Endothelial cell (in vitro differentiated cells): ENCODE measurements around the gene EPG5. TPM values are rescaled to one million over a fixed set of nuclear protein-coding genes. Genes with fewer than 3 reads are reported as not detected.

Experiments
- DNase-seq: peaks from one replicate; pipeline ENCODE4 v3.0.0; 2021; ENCODE audit warnings: low spot score
- H3K27ac Mint-ChIP-seq: one replicate; pipeline ENCODE4 v1.8.0; 2021; ENCODE audit warnings: mixed read lengths, inconsistent platforms; ENCODE audit not compliant: unreplicated experiment
- H3K27me3 Mint-ChIP-seq: one replicate; pipeline ENCODE4 v1.8.0; 2021; ENCODE audit warnings: mild to moderate bottlenecking, moderate library complexity, mixed read lengths, inconsistent platforms; ENCODE audit not compliant: unreplicated experiment
- H3K36me3 Mint-ChIP-seq: one replicate; pipeline ENCODE4 v1.8.0; 2021; ENCODE audit warnings: mild to moderate bottlenecking, low read depth, mixed read lengths, inconsistent platforms; ENCODE audit not compliant: unreplicated experiment
- H3K4me1 Mint-ChIP-seq: one replicate; pipeline ENCODE4 v1.8.0; 2021; ENCODE audit warnings: mild to moderate bottlenecking, mixed read lengths, inconsistent platforms; ENCODE audit not compliant: unreplicated experiment
- H3K4me3 Mint-ChIP-seq: one replicate; pipeline ENCODE4 v1.8.0; 2021; ENCODE audit warnings: mild to moderate bottlenecking, mixed read lengths, inconsistent platforms; ENCODE audit not compliant: unreplicated experiment
- H3K9me3 Mint-ChIP-seq: one replicate; pipeline ENCODE4 v1.8.0; 2021; ENCODE audit warnings: mixed read lengths, inconsistent platforms; ENCODE audit not compliant: unreplicated experiment
- total RNA-seq: library from RNA; stranded (reverse); fragmentation: NEBNext Ultra II Directional; extraction: Animal tissue kit (Norgen Biotek cat#: 25700); gene quantifications from one replicate; pipeline ENCODE4 v1.2.1, GENCODE V29; 2021; ENCODE audit not compliant: unreplicated experiment
- TF ChIP-seq, protein P1 (sequence below): fragments of 200-600 bp; sonication (generic); IDR thresholded peaks from one replicate; pipeline ENCODE4 v1.5.0; 2021; ENCODE audit warnings: antibody characterized with exemption; ENCODE audit not compliant: unreplicated experiment

Gene EPG5
- total RNA-seq, 1 donor from 2014 or later = 26.1 TPM

DNA sequence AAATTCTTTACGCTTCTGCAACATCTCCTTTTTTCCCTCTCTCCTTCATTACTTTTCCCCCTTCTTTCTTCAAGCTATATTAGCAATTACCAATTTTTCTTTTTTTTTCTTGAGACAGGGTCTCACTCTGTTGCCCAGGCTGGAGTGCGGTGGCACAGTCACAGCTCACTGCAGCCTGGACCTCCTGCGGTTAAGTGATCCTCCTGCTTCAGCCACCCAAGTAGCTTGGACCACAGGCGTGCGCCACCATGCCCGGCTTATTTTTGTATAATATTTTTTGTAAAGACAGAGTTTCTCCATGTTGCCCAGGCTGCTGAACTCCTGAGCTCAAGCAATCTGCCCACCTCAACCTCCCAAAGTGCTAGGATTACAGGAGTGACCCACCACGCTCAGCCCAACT, 70.7 kb downstream of the EPG5 start:
- Mint-ChIP-seq H3K4me1 (peaks cover 8% of the 10 kb centered on the region), H3K36me3 (peaks cover 22% of the 10 kb centered on the region)
- TF ChIP-seq, protein P1, sequence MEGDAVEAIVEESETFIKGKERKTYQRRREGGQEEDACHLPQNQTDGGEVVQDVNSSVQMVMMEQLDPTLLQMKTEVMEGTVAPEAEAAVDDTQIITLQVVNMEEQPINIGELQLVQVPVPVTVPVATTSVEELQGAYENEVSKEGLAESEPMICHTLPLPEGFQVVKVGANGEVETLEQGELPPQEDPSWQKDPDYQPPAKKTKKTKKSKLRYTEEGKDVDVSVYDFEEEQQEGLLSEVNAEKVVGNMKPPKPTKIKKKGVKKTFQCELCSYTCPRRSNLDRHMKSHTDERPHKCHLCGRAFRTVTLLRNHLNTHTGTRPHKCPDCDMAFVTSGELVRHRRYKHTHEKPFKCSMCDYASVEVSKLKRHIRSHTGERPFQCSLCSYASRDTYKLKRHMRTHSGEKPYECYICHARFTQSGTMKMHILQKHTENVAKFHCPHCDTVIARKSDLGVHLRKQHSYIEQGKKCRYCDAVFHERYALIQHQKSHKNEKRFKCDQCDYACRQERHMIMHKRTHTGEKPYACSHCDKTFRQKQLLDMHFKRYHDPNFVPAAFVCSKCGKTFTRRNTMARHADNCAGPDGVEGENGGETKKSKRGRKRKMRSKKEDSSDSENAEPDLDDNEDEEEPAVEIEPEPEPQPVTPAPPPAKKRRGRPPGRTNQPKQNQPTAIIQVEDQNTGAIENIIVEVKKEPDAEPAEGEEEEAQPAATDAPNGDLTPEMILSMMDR = no peak

DNA sequence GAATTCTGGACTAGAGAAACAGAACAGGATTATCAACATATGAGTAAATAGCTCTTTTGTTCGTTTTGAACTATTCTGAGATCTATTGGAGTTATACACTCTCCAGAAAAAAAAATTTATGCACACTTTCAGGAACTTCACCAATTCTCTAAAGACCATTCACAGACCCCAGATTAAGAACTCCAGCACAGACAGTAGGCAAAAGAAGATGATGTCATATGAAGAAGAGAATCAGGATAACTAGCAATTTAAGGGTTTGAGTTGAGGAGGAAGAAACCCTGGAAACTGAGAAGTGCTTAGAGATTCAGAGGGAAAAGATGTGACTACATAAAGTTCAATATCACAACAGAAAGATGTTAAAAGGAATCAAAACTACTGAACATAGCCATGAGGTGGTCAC, 71.8 kb downstream of the EPG5 start:
- Mint-ChIP-seq H3K36me3 (peaks cover 16% of the 10 kb centered on the region), H3K27ac (no peak overlapping the region), H3K9me3 (no peaks in the 10 kb centered on the region), H3K27me3 (peaks cover 1% of the 10 kb centered on the region), H3K4me3 (no peak overlapping the region), H3K4me1 (peaks cover 12% of the 10 kb centered on the region)
- TF ChIP-seq, protein P1 = no peak
- DNase-seq = no peak

More for the DNA sequence above, 70.7 kb downstream of the EPG5 start:
- no peak overlapping the region for H3K27ac Mint-ChIP-seq
- H3K4me3 Mint-ChIP-seq = no peak overlapping the region
- no peak for DNase-seq
- no peaks in the 10 kb centered on the region for H3K9me3 Mint-ChIP-seq
- peaks cover 1% of the 10 kb centered on the region for H3K27me3 Mint-ChIP-seq

DNA sequence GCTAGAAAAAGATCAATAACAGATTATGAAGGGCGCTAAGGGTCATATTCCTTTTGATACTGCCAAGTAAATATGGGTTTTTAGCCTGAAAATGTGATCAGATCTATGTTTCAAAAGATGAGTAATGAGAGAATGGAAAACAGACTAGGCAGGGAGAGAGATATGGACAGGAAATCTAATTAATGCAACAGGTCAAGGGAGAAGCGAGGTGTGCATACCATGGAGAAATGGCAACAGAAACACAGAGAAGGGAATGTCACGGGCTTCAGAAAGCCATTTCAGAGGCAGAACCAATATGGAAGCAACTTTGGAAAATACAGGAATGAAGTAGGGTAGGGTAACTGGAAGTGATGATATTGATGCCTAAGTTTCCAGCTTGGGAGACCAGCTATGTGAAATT, 72.3 kb downstream of the EPG5 start:
- Mint-ChIP-seq H3K27ac (no peak overlapping the region), H3K4me3 (no peak overlapping the region), H3K4me1 (peaks cover 12% of the 10 kb centered on the region), H3K27me3 (peaks cover 1% of the 10 kb centered on the region), H3K9me3 (no peaks in the 10 kb centered on the region), H3K36me3 (peaks cover 15% of the 10 kb centered on the region)
- TF ChIP-seq, protein P1 = no peak
- no peak for DNase-seq

DNA sequence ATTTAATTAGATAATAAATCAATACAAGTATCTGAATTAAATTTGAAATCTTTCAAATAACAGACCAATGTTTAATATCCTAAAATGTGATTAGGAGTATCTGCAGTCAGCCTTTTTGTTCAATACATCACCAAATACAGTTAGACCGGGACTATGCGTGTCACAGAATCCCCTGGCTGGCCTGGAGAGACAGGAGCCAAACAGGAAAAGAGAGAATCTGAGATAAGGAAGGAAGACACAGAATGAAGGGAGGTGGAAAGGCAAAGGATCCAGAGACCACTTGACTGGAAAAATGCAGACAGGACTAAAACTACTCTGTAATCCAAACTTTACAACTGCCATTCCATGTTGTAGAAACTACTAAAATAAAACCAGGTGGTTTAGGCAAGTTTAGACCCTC, 75.3 kb downstream of the EPG5 start:
- no peaks in the 10 kb centered on the region for H3K27me3 Mint-ChIP-seq
- peak overlapping the region; percentile 57 for H3K27ac Mint-ChIP-seq
- DNase-seq = no peak
- TF ChIP-seq, protein P1 = no peak
- no peak overlapping the region for H3K4me3 Mint-ChIP-seq
- H3K36me3 Mint-ChIP-seq = no peaks in the 10 kb centered on the region
- peaks cover 12% of the 10 kb centered on the region for H3K4me1 Mint-ChIP-seq
- no peaks in the 10 kb centered on the region for H3K9me3 Mint-ChIP-seq

DNA sequence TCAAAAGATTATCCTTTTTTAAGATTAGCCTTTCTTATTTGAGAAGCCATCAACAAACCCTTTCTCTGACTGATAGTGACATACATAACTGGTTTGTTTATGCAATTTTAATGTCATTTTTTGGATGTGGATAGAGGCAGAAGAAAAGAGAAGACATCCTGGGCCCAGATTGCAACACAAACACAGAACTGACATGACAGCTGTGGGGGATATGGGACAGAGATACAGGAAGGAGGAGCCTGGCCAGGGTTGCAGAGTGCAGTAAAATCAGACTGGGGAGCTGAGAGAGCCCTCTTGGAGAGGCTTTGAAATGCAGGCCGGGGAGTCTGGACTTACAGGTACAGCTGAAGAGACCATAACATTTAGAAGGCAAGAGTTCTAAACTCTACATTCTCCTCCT, 76.5 kb downstream of the EPG5 start:
- Mint-ChIP-seq H3K4me3 (no peak overlapping the region), H3K4me1 (peaks cover 12% of the 10 kb centered on the region), H3K9me3 (no peaks in the 10 kb centered on the region), H3K27me3 (no peaks in the 10 kb centered on the region), H3K27ac (no peak overlapping the region), H3K36me3 (peaks cover 3% of the 10 kb centered on the region)
- TF ChIP-seq, protein P1 = no peak
- no peak for DNase-seq
